GM12873 (cell line): ENCODE measurements around the gene MAGEC1.

Experiments
- CTCF ChIP-seq: IDR thresholded peaks from 2 replicates; pipeline ENCODE4 v1.5.1; 2012; ENCODE audit warnings: low read depth, mild to moderate bottlenecking, moderate library complexity, low read length, control low read depth; ENCODE audit not compliant: insufficient read depth; ENCODE audit errors: missing control alignments

The MAGEC1 gene

GRCh38 chrX:141903400-141904155 lies at the start of gene MAGEC1:
Gene MAGEC1 (plus strand): TSS chrX:141903894. CDS start chrX:141905073, 1,179 bp downstream.
- TF ChIP-seq CTCF: no peak

- no peak for TF ChIP-seq CTCF
Measured at GRCh38 chrX:141857479-141857878, 46.2 kb upstream of the MAGEC1 start.

- no peak for TF ChIP-seq CTCF
Measured at GRCh38 chrX:141879616-141880015, 24.1 kb upstream of the MAGEC1 start.

- TF ChIP-seq CTCF: no peak
Measured at GRCh38 chrX:141894733-141895132, 9.0 kb upstream of the MAGEC1 start.

GRCh38 chrX:141897690-141898089 lies 6.0 kb upstream of the MAGEC1 start:
- no peak for TF ChIP-seq CTCF

GRCh38 chrX:141902366-141902765 lies 1.3 kb upstream of the MAGEC1 start:
- TF ChIP-seq CTCF: no peak

GRCh38 chrX:141904262-141904661 lies 568 bp downstream of the MAGEC1 start:
- TF ChIP-seq CTCF: no peak

- TF ChIP-seq CTCF: no peak
Measured at GRCh38 chrX:141917801-141918200, 14.1 kb downstream of the MAGEC1 start.
